Tibial artery (tissue), 4 donors: ENCODE measurements around the gene DONSON.

Source experiments
- DNase-seq, 2 donors: peaks; one replicate each; pipeline ENCODE4 v3.0.0-alpha.2; 2019
- H3K27ac ChIP-seq, 2 donors: fragments of 200-600 bp; sonication (generic) in 1 of 2; 1 replicate in 1 of 2; 2 replicates in 1 of 2; pipeline ENCODE4 v1.5.1; 2018 to 2019; ENCODE audit warnings: mild to moderate bottlenecking in 1 of 2
- H3K27me3 ChIP-seq, 2 donors: fragments of 200-600 bp; sonication (generic) in 1 of 2; one replicate each; pipeline versions ENCODE4 v1.5.1 to v1.6.0; 2016 to 2019
- H3K36me3 ChIP-seq, 3 donors: fragments of 200-600 bp; sonication (generic) in 2 of 3; one replicate each; pipeline ENCODE4 v1.5.1; 2016 to 2019; ENCODE audit warnings: mild to moderate bottlenecking in 2 of 3
- H3K4me1 ChIP-seq, 4 donors: fragments of 200-600 bp; sonication (generic) in 2 of 4; 1 replicate in 3 of 4; 2 replicates in 1 of 4; pipeline ENCODE4 v1.5.1; 2016 to 2019
- H3K4me3 ChIP-seq, 2 donors: fragments of 200-600 bp; sonication (generic) in 1 of 2; 1 replicate in 1 of 2; 2 replicates in 1 of 2; pipeline ENCODE4 v1.5.1; 2018 to 2019; ENCODE audit warnings: mild to moderate bottlenecking in 2 of 2
- H3K9me3 ChIP-seq, 3 donors: fragments of 200-600 bp; sonication (generic) in 1 of 3; one replicate each; pipeline ENCODE4 v1.5.1; 2016 to 2019
- CTCF ChIP-seq, 2 experiments: fragments of 200-600 bp in 1 of 2; fragments of 450-650 bp in 1 of 2; IDR thresholded peaks; one replicate each; pipeline ENCODE4 v1.5.1; 2017 to 2019; ENCODE audit warnings: antibody characterized with exemption in 2 of 2, mild to moderate bottlenecking in 1 of 2, moderate library complexity in 1 of 2
- intact Hi-C: fragments of 100-400 bp; cut with DNase I; formaldehyde crosslinking; loops from one replicate; pipeline ENCODE4 v1.15.0; 2023; ENCODE audit warnings: low total_unique reads

DONSON gene

GRCh38 chr21:33560965-33561364, 27.5 kb downstream of the DONSON start:
- Histone ChIP-seq H3K4me1 (peaks cover 0 to 13% (median 7%) of the 10 kb centered on the region in 4 donors), H3K27ac (no peak overlapping the region), H3K36me3 (peaks cover 61 to 79% (median 66%) of the 10 kb centered on the region in 3 donors), H3K4me3 (no peak overlapping the region), H3K9me3 (no peaks in the 10 kb centered on the region), H3K27me3 (no peaks in the 10 kb centered on the region)
- no peak for DNase-seq
- no peak for TF ChIP-seq CTCF (IDR thresholded peaks at IDR 0.05)
- intact Hi-C loops = no loop called here

- H3K27me3 ChIP-seq = no peaks in the 10 kb centered on the region
- intact Hi-C loops = no loop called here
- no peak for DNase-seq
- H3K4me3 ChIP-seq = no peak overlapping the region
- H3K4me1 ChIP-seq = peaks cover 0 to 20% (median 11%) of the 10 kb centered on the region in 4 donors
- no peak for TF ChIP-seq CTCF (IDR thresholded peaks at IDR 0.05)
- H3K36me3 ChIP-seq = peaks cover 66 to 86% (median 70%) of the 10 kb centered on the region in 3 donors
- H3K9me3 ChIP-seq = no peaks in the 10 kb centered on the region
- H3K27ac ChIP-seq = no peak overlapping the region
Observed at GRCh38 chr21:33559813-33560212, 28.7 kb downstream of the DONSON start.

- no peaks in the 10 kb centered on the region for H3K27me3 ChIP-seq
- no peak overlapping the region for H3K4me3 ChIP-seq
- intact Hi-C loops = no loop called here
- H3K9me3 ChIP-seq = no peaks in the 10 kb centered on the region
- H3K36me3 ChIP-seq = peaks cover 68 to 90% (median 79%) of the 10 kb centered on the region in 3 donors
- TF ChIP-seq CTCF (IDR thresholded peaks at IDR 0.05) = no peak
- peaks cover 0 to 20% (median 11%) of the 10 kb centered on the region in 4 donors for H3K4me1 ChIP-seq
- no peak overlapping the region for H3K27ac ChIP-seq
- no peak for DNase-seq
Observed at GRCh38 chr21:33558777-33559421, 29.6 kb downstream of the DONSON start.

GRCh38 chr21:33557447-33557846, 31.0 kb downstream of the DONSON start:
- no peak for DNase-seq
- Histone ChIP-seq H3K4me3 (no peak overlapping the region), H3K36me3 (peaks cover 72 to 90% (median 90%) of the 10 kb centered on the region in 3 donors), H3K9me3 (no peaks in the 10 kb centered on the region), H3K27ac (no peak overlapping the region), H3K4me1 (peaks cover 0 to 20% (median 11%) of the 10 kb centered on the region in 4 donors), H3K27me3 (no peaks in the 10 kb centered on the region)
- no peak for TF ChIP-seq CTCF (IDR thresholded peaks at IDR 0.05)
- intact Hi-C loops = no loop called here

- H3K4me3 ChIP-seq = no peak overlapping the region
- H3K27ac ChIP-seq = no peak overlapping the region
- H3K4me1 ChIP-seq = peaks cover 0 to 20% (median 11%) of the 10 kb centered on the region in 4 donors
- no peaks in the 10 kb centered on the region for H3K27me3 ChIP-seq
- intact Hi-C loops = no loop called here
- TF ChIP-seq CTCF (IDR thresholded peaks at IDR 0.05) = no peak
- no peaks in the 10 kb centered on the region for H3K9me3 ChIP-seq
- peaks cover 83 to 95% (median 93%) of the 10 kb centered on the region in 3 donors for H3K36me3 ChIP-seq
- DNase-seq = no peak
Observed at GRCh38 chr21:33554982-33555344, 33.5 kb downstream of the DONSON start.
